SK-N-SH treated with all-trans-retinoic acid at 6 μM for 48 hours (cell line): ENCODE data around the gene REP15.

Experiments
- ATAC-seq: fragments of 200-7000 bp; cut with Tn5 transposase; 3 replicates; pipeline ENCODE4 v1.9.1; 2020; ENCODE audit warnings: mild to moderate bottlenecking, moderate library complexity
- ARNTL ChIP-seq: fragments of 450-650 bp; formaldehyde crosslinking; IDR thresholded peaks from 2 replicates; pipeline ENCODE4 v1.5.0; 2020; ENCODE audit warnings: low read depth, mild to moderate bottlenecking, moderate library complexity, borderline replicate concordance
- CREB5 ChIP-seq: fragments of 250-450 bp; sonication (Bioruptor Pico); IDR thresholded peaks from 2 replicates; pipeline ENCODE4 v1.5.1; 2020; ENCODE audit warnings: low read depth, mild to moderate bottlenecking, moderate library complexity
- CSDC2 ChIP-seq: fragments of 250-450 bp; sonication (Bioruptor Pico); IDR thresholded peaks from 2 replicates; pipeline ENCODE4 v1.5.0; 2020; ENCODE audit warnings: mild to moderate bottlenecking, moderate library complexity
- CSRNP3 ChIP-seq: fragments of 250-450 bp; sonication (Bioruptor Pico); IDR thresholded peaks from 2 replicates; pipeline ENCODE4 v1.5.1; 2021; ENCODE audit warnings: mild to moderate bottlenecking, moderate library complexity
- ESRRG ChIP-seq: fragments of 250-450 bp; sonication (Bioruptor Pico); IDR thresholded peaks from 2 replicates; pipeline ENCODE4 v1.6.1; 2021; ENCODE audit warnings: mild to moderate bottlenecking
- GLIS3 ChIP-seq: fragments of 250-450 bp; sonication (Bioruptor Pico); IDR thresholded peaks from 2 replicates; pipeline ENCODE4 v1.5.0; 2020; ENCODE audit warnings: mild to moderate bottlenecking, moderate library complexity
- ISL1 ChIP-seq: fragments of 250-450 bp; sonication (Bioruptor Pico); IDR thresholded peaks from 2 replicates; pipeline ENCODE4 v2.1.2; 2022; ENCODE audit warnings: mild to moderate bottlenecking, moderate library complexity
- OSR1 ChIP-seq: fragments of 250-450 bp; sonication (Bioruptor Pico); IDR thresholded peaks from 2 replicates; pipeline ENCODE4 v1.8.0; 2022; ENCODE audit warnings: moderate library complexity, mild to moderate bottlenecking, inconsistent platforms
- PATZ1 ChIP-seq: fragments of 250-450 bp; sonication (Bioruptor Pico); IDR thresholded peaks from 2 replicates; pipeline ENCODE4 v1.8.0; 2020; ENCODE audit warnings: mild to moderate bottlenecking, moderate library complexity, borderline replicate concordance
- POU6F1 ChIP-seq: fragments of 250-450 bp; sonication (Bioruptor Pico); IDR thresholded peaks from 2 replicates; pipeline ENCODE4 v1.8.0; 2021; ENCODE audit warnings: low read depth, mild to moderate bottlenecking, moderate library complexity, borderline replicate concordance
- PPARA ChIP-seq: fragments of 250-450 bp; sonication (Bioruptor Pico); IDR thresholded peaks from 2 replicates; pipeline ENCODE4 v1.5.0; 2020; ENCODE audit warnings: mild to moderate bottlenecking, borderline replicate concordance
- RARB ChIP-seq: fragments of 250-450 bp; sonication (Bioruptor Pico); IDR thresholded peaks from 2 replicates; pipeline ENCODE4 v1.8.0; 2021; ENCODE audit warnings: mild to moderate bottlenecking, moderate library complexity
- SNAI2 ChIP-seq: fragments of 250-450 bp; sonication (Bioruptor Pico); IDR thresholded peaks from 2 replicates; pipeline ENCODE4 v1.5.0; 2020; ENCODE audit warnings: mild to moderate bottlenecking, moderate library complexity
- TCF4 ChIP-seq: fragments of 250-450 bp; sonication (Bioruptor Pico); IDR thresholded peaks from 2 replicates; pipeline ENCODE4 v1.8.0; 2021; ENCODE audit warnings: mild to moderate bottlenecking, moderate library complexity, borderline replicate concordance
- TOX ChIP-seq: fragments of 250-450 bp; sonication (Bioruptor Pico); IDR thresholded peaks from 2 replicates; pipeline ENCODE4 v1.8.0; 2021; ENCODE audit warnings: mild to moderate bottlenecking, moderate library complexity, borderline replicate concordance
- TSHZ2 ChIP-seq: fragments of 250-450 bp; sonication (Bioruptor Pico); IDR thresholded peaks from 2 replicates; pipeline ENCODE4 v1.5.0; 2020; ENCODE audit warnings: mild to moderate bottlenecking, moderate library complexity
- ZC3H10 ChIP-seq: fragments of 250-450 bp; sonication (Bioruptor Pico); IDR thresholded peaks from 2 replicates; pipeline ENCODE4 v1.5.1; 2021; ENCODE audit warnings: mild to moderate bottlenecking, moderate library complexity
- ZFP3 ChIP-seq: fragments of 250-450 bp; sonication (Bioruptor Pico); IDR thresholded peaks from 2 replicates; pipeline ENCODE4 v1.5.0; 2020; ENCODE audit warnings: mild to moderate bottlenecking, moderate library complexity
- ZNF565 ChIP-seq: fragments of 450-650 bp; formaldehyde crosslinking; conservative IDR thresholded peaks from 2 replicates; pipeline ENCODE4 v1.5.0; 2020; ENCODE audit warnings: low read depth, mild to moderate bottlenecking, moderate library complexity
- ZNF70 ChIP-seq: fragments of 450-650 bp; formaldehyde crosslinking; IDR thresholded peaks from 2 replicates; pipeline ENCODE4 v1.5.0; 2020; ENCODE audit warnings: mild to moderate bottlenecking, moderate library complexity
- ZNF8 ChIP-seq: fragments of 450-650 bp; formaldehyde crosslinking; IDR thresholded peaks from 2 replicates; pipeline ENCODE4 v1.5.0; 2020; ENCODE audit warnings: mild to moderate bottlenecking, moderate library complexity

The REP15 gene

GRCh38 chr12:27680619-27681018, 15.6 kb upstream of the REP15 start:
- TF ChIP-seq PATZ1 (no peak), OSR1 (CRISPR knock-in tag) (no peak), CSDC2 (CRISPR knock-in tag) (no peak), ZNF565 (no peak), POU6F1 (CRISPR knock-in tag) (no peak), SNAI2 (CRISPR knock-in tag) (no peak), TOX (no peak), ISL1 (no peak), ZFP3 (CRISPR knock-in tag) (no peak), ESRRG (CRISPR knock-in tag) (no peak), ZC3H10 (CRISPR knock-in tag) (no peak), CSRNP3 (CRISPR knock-in tag) (no peak)
- no peak for ATAC-seq

- ATAC-seq, result no peak
- no peak for TF ChIP-seq CSDC2 (CRISPR knock-in tag)
- TF ChIP-seq ZNF8 (CRISPR knock-in tag), result no peak
- no peak for TF ChIP-seq TOX
- TF ChIP-seq PATZ1, result no peak
- TF ChIP-seq SNAI2 (CRISPR knock-in tag), result no peak
- TF ChIP-seq ZNF70 (CRISPR knock-in tag), result no peak
- no peak for TF ChIP-seq PPARA
- TF ChIP-seq TSHZ2 (CRISPR knock-in tag), result no peak
- no peak for TF ChIP-seq TCF4 (CRISPR knock-in tag)
- TF ChIP-seq ESRRG (CRISPR knock-in tag), result no peak
- no peak for TF ChIP-seq CREB5 (CRISPR knock-in tag)
- no peak for TF ChIP-seq OSR1 (CRISPR knock-in tag)
- TF ChIP-seq ZNF565, result no peak
- TF ChIP-seq GLIS3, result no peak
- TF ChIP-seq RARB (CRISPR knock-in tag), result no peak
- TF ChIP-seq ZFP3 (CRISPR knock-in tag), result no peak
- no peak for TF ChIP-seq ARNTL
- no peak for TF ChIP-seq POU6F1 (CRISPR knock-in tag)
These were observed 13.7 kb upstream of the REP15 start for GRCh38 chr12:27682534-27682933.
